A549 (cell line): ENCODE results near the gene HAPLN2. TPM values are rescaled to one million over a fixed set of nuclear protein-coding genes. Genes with fewer than 3 reads are reported as not detected.

ENCODE experiments used
- ATAC-seq, 2 experiments: fragments of 200-7000 bp in 1 of 2; fragments of >200 bp in 1 of 2; cut with Nextera tagmentation in 1 of 2; cut with Tn5 transposase in 1 of 2; 3 replicates each; pipeline versions ENCODE4 v1.8.0 to v1.9.1; 2018 to 2020; ENCODE audit warnings: mild to moderate bottlenecking in 1 of 2, moderate library complexity in 1 of 2
- CTCF ChIA-PET: fragments of 300-600 bp; sonication (Branson Sonifier 250); formaldehyde crosslinking; extraction: SDS; loops from one replicate; lab custom pipeline; 2021; ENCODE audit warnings: antibody characterized with exemption, inconsistent platforms; lab: Yijun Ruan, JAX
- POLR2A ChIA-PET: fragments of 350-600 bp; formaldehyde crosslinking; extraction: SDS; loops from one replicate; lab custom pipeline; 2021; ENCODE audit warnings: antibody characterized with exemption, inconsistent platforms; lab: Yijun Ruan, JAX
- DNase-seq, 2 experiments: peaks; one replicate each; pipeline versions ENCODE4 v3.0.0 to v3.0.0-alpha.2; 2011 to 2016; ENCODE audit warnings: low read depth in 1 of 2, low spot score in 1 of 2
- FAIRE-seq: peaks from 2 replicates; lab custom pipeline; 2011; peaks lifted over from hg19 to GRCh38; lab: Jason Lieb, UNC
- H3K27ac ChIP-seq, 2 experiments: fragments of >200 bp; sonication (Bioruptor Twin); formaldehyde crosslinking; 3 replicates each; pipeline ENCODE4 v1.5.1; 2016 to 2017
- H3K4me1 ChIP-seq: fragments of >200 bp; sonication (Bioruptor Twin); formaldehyde crosslinking; 3 replicates; pipeline ENCODE4 v1.6.1; 2016
- H3K4me2 ChIP-seq: fragments of >200 bp; sonication (Bioruptor Twin); formaldehyde crosslinking; 3 replicates; pipeline ENCODE4 v1.6.1; 2016
- H3K4me3 ChIP-seq: fragments of >200 bp; sonication (Bioruptor Twin); formaldehyde crosslinking; 3 replicates; pipeline ENCODE4 v1.5.1; 2016
- H3K9me3 ChIP-seq: fragments of >200 bp; sonication (Bioruptor Twin); formaldehyde crosslinking; 3 replicates; pipeline ENCODE4 v1.6.1; 2016
- BHLHE40 ChIP-seq: IDR thresholded peaks from 2 replicates; pipeline ENCODE4 v1.6.1; 2012; ENCODE audit warnings: low read depth, low read length, inconsistent platforms
- CBX2 ChIP-seq: fragments of 200-600 bp; sonication (generic); IDR thresholded peaks from 2 replicates; pipeline ENCODE4 v1.6.1; 2016; ENCODE audit warnings: low read depth, mild to moderate bottlenecking, borderline replicate concordance
- CBX8 ChIP-seq: fragments of 200-600 bp; sonication (generic); IDR thresholded peaks from 2 replicates; pipeline ENCODE4 v1.6.1; 2016
- CEBPB ChIP-seq, 2 experiments: fragments of >200 bp in 1 of 2; sonication (Bioruptor Twin) in 1 of 2; formaldehyde crosslinking in 1 of 2; IDR thresholded peaks; 2 replicates each; pipeline ENCODE4 v1.6.1; 2012 to 2016
- EP300 ChIP-seq, 2 experiments: fragments of >200 bp; sonication (Bioruptor Twin); formaldehyde crosslinking; IDR thresholded peaks; 2 replicates in 1 of 2; 3 replicates in 1 of 2; pipeline ENCODE4 v1.6.1; 2016 to 2017
- ESRRA ChIP-seq: fragments of 150-350 bp; IDR thresholded peaks from 2 replicates; pipeline ENCODE4 v1.6.1; 2014; ENCODE audit warnings: mild to moderate bottlenecking, low read length, borderline replicate concordance
- GATA3 ChIP-seq: IDR thresholded peaks from 2 replicates; pipeline ENCODE4 v1.6.1; 2012; ENCODE audit warnings: borderline replicate concordance
- HDAC2 ChIP-seq: fragments of 200-600 bp; sonication (generic); IDR thresholded peaks from 2 replicates; pipeline ENCODE4 v1.6.1; 2016
- HEYL ChIP-seq: fragments of 250-450 bp; sonication (Bioruptor Pico); IDR thresholded peaks from 2 replicates; pipeline ENCODE4 v1.8.0; 2021; ENCODE audit warnings: mild to moderate bottlenecking, moderate library complexity
- HOXA7 ChIP-seq: fragments of 250-450 bp; sonication (Bioruptor Pico); IDR thresholded peaks from 2 replicates; pipeline ENCODE4 v1.5.0; 2020; ENCODE audit warnings: mild to moderate bottlenecking, moderate library complexity
- JUN ChIP-seq, 2 experiments: fragments of >200 bp; sonication (Bioruptor Twin); formaldehyde crosslinking; IDR thresholded peaks; 2 replicates in 1 of 2; 3 replicates in 1 of 2; pipeline ENCODE4 v1.6.1; 2016 to 2017
- JUNB ChIP-seq: fragments of >200 bp; sonication (Bioruptor Twin); formaldehyde crosslinking; IDR thresholded peaks from 2 replicates; pipeline ENCODE4 v1.6.1; 2016
- NFE2L2 ChIP-seq: fragments of 150-350 bp; conservative IDR thresholded peaks from 2 replicates; pipeline ENCODE4 v1.6.1; 2014; ENCODE audit warnings: low read length
- NPAS2 ChIP-seq: fragments of 250-450 bp; sonication (Bioruptor Pico); IDR thresholded peaks from 2 replicates; pipeline ENCODE4 v1.8.0; 2022; ENCODE audit warnings: mild to moderate bottlenecking, moderate library complexity, borderline replicate concordance
- PHF8 ChIP-seq: fragments of 200-600 bp; sonication (generic); IDR thresholded peaks from 2 replicates; pipeline ENCODE4 v1.6.1; 2016; ENCODE audit warnings: low read depth, mild to moderate bottlenecking, antibody characterized with exemption, moderate library complexity, borderline replicate concordance
- POLR2AphosphoS2 ChIP-seq: conservative IDR thresholded peaks from 2 replicates; pipeline ENCODE4 v1.6.1; 2012; ENCODE audit warnings: low read length, improper control_type of control experiment, inconsistent platforms
- RARB ChIP-seq: fragments of 250-450 bp; sonication (Bioruptor Pico); IDR thresholded peaks from 2 replicates; pipeline ENCODE4 v1.8.0; 2021; ENCODE audit warnings: mild to moderate bottlenecking, moderate library complexity
- RCOR1 ChIP-seq: fragments of 150-350 bp; IDR thresholded peaks from 2 replicates; pipeline ENCODE4 v1.6.1; 2014; ENCODE audit warnings: antibody characterized with exemption, low read length, low read depth
- TP53 ChIP-seq: fragments of 250-450 bp; sonication (Bioruptor Pico); IDR thresholded peaks from 2 replicates; pipeline ENCODE4 v1.5.0; 2021; ENCODE audit warnings: mild to moderate bottlenecking, moderate library complexity
- ZC3H11A ChIP-seq: fragments of 450-650 bp; IDR thresholded peaks from 2 replicates; pipeline ENCODE4 v1.6.1; 2014; ENCODE audit warnings: antibody characterized with exemption, mild to moderate bottlenecking
- ZFP36 ChIP-seq: fragments of 450-650 bp; IDR thresholded peaks from 2 replicates; pipeline ENCODE4 v1.6.1; 2014; ENCODE audit warnings: borderline replicate concordance; ENCODE audit not compliant: partially characterized antibody
- ZNF302 ChIP-seq: fragments of 250-450 bp; sonication (Bioruptor Pico); IDR thresholded peaks from 2 replicates; pipeline ENCODE4 v1.9.0; 2021; ENCODE audit warnings: inconsistent platforms, mild to moderate bottlenecking, moderate library complexity
- ZSCAN20 ChIP-seq: fragments of 250-450 bp; sonication (Bioruptor Pico); IDR thresholded peaks from 2 replicates; pipeline ENCODE4 v1.8.0; 2022; ENCODE audit warnings: mild to moderate bottlenecking, moderate library complexity
- whole genome bisulfite sequencing: methylation state at CpG from one replicate; pipeline ENCODE4 v1.1.6; 2017; ENCODE audit errors: missing lambda C conversion rate; 5-methylcytosine and 5-hydroxymethylcytosine counted together
- polyA plus RNA-seq, 4 experiments: library from polyadenylated mRNA; depleted of rRNA in 3 of 4; stranded (reverse); fragments of >200 nt; fragmentation: RNase III in 1 of 4; extraction: RNeasy Plus Mini Kit Qiagen cat#74134 plus additional on column Dnase treatment in 1 of 4; gene quantifications; 2 replicates in 3 of 4; 3 replicates in 1 of 4; pipeline ENCODE4 v1.2.3, GENCODE V29; 2011 to 2017
- TF ChIP-seq, protein P1 (sequence below): fragments of 150-350 bp; IDR thresholded peaks from 2 replicates; pipeline ENCODE4 v1.6.1; 2014; ENCODE audit warnings: low read depth, mild to moderate bottlenecking, low read length
- TF ChIP-seq, protein P2 (sequence below): IDR thresholded peaks from 2 replicates; pipeline ENCODE4 v1.6.1; 2012
- TF ChIP-seq, protein P3 (sequence below): fragments of >200 bp; sonication (Bioruptor Twin); formaldehyde crosslinking; IDR thresholded peaks from 3 replicates; pipeline ENCODE4 v1.6.1; 2016
- TF ChIP-seq, protein P4 (sequence below): fragments of 200-600 bp; sonication (generic); IDR thresholded peaks from 2 replicates; pipeline ENCODE4 v1.6.1; 2016; ENCODE audit warnings: antibody characterized with exemption, mild to moderate bottlenecking, moderate library complexity
- TF ChIP-seq, protein P5 (sequence below): fragments of 250-450 bp; sonication (Bioruptor Pico); IDR thresholded peaks from 2 replicates; pipeline ENCODE4 v1.5.0; 2021; ENCODE audit warnings: mild to moderate bottlenecking, moderate library complexity, borderline replicate concordance
- TF ChIP-seq, protein P6 (sequence below): fragments of 250-450 bp; sonication (Bioruptor Pico); IDR thresholded peaks from 2 replicates; pipeline ENCODE4 v1.5.0; 2020; ENCODE audit warnings: low read depth, mild to moderate bottlenecking, moderate library complexity
- TF ChIP-seq, protein P7 (sequence below): IDR thresholded peaks from 2 replicates; pipeline ENCODE4 v1.6.1; 2012

Gene HAPLN2
- polyA plus RNA-seq, 2 of the 4 experiments (the other 2 are of a cell fraction), result 0.10 to 0.23 TPM

DNA sequence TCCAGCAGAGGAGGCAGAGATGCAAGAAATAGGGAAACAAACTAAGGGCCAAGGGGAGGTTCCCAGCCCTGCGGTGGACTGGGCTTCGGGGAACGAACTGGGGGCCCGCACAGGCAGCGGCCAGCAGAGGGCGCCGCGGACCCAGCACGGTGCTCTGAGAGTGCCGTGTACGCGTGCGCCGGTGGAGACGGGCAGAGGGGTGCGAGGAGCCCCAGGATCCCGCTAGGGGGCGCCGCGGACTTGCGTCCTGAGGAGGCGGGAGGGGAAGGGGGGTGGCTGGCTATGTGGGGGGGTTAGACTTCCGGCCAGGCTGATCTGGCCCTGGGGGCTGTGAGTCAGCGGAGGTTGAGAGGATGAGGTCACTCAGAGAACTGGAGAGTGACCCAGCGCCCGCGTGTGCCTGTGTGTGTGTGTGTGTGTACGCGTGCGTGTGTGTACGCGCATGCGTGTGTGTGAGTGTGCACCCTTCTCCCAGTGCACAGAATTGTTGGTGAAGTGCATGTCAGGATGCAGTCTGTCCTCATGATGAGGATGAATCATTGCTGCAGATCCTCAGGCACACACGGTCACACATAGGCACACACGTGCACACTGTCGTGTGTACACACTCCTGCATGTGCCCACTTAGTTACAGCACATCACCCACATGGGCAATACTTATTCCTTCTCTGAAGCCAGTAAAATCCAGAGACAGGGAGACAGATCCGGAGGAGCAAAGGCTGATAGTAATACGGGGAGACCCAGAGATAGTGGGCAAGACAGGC lies 41.0 kb downstream of the HAPLN2 start:
- H3K27ac ChIP-seq, result peak overlapping the region; percentile 97
- H3K4me1 ChIP-seq, result peaks cover 65% of the 10 kb centered on the region
- peak overlapping the region; percentile 100 for H3K4me2 ChIP-seq
- ATAC-seq (peak; percentile 70 to 83), DNase-seq (peak; percentile 98), FAIRE-seq (no peak)
- H3K9me3 ChIP-seq, result no peaks in the 10 kb centered on the region
- whole genome bisulfite sequencing, result 1% methylated on average over 25 of the region's 38 CpGs
- POLR2A ChIA-PET, result interaction anchor here (1.5 to 1.6 kb wide), 2 partner anchors 29 to 68 kb away, joined by 7 to 10 read pairs; partner anchors contain the start of genes ISG20L2 and METTL25B
- H3K4me3 ChIP-seq, result peak overlapping the region; percentile 77
- CTCF ChIA-PET, result interaction anchor here (0.7 to 15.2 kb wide), 38 partner anchors 10 to 268 kb away, joined by 3 to 402 read pairs (median 4); partner anchors contain the start of genes BCAN, CRABP2, HAPLN2 and LRRC71
- no peak for TF ChIP-seq CBX8
- TF ChIP-seq TP53 (CRISPR knock-in tag), result peak; percentile 89
- TF ChIP-seq GATA3, result peak; percentile 67
- TF ChIP-seq CBX2, result no peak
- TF ChIP-seq, protein P1, sequence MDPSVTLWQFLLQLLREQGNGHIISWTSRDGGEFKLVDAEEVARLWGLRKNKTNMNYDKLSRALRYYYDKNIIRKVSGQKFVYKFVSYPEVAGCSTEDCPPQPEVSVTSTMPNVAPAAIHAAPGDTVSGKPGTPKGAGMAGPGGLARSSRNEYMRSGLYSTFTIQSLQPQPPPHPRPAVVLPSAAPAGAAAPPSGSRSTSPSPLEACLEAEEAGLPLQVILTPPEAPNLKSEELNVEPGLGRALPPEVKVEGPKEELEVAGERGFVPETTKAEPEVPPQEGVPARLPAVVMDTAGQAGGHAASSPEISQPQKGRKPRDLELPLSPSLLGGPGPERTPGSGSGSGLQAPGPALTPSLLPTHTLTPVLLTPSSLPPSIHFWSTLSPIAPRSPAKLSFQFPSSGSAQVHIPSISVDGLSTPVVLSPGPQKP, result no peak
- no peak for TF ChIP-seq CEBPB (IDR thresholded peaks at IDR 0.05)
- peak; percentile 57; the same call in 1 of the 2 replicates for TF ChIP-seq ESRRA
- no peak for TF ChIP-seq HDAC2
- TF ChIP-seq PHF8, result no peak
- TF ChIP-seq RARB (CRISPR knock-in tag), result peak; percentile 24; the same call in 1 of the 2 replicates
- TF ChIP-seq ZSCAN20, result no peak
- no peak for TF ChIP-seq NFE2L2
- TF ChIP-seq NPAS2 (CRISPR knock-in tag), result peak; percentile 72; the same call in 1 of the 2 replicates
- TF ChIP-seq, protein P2, sequence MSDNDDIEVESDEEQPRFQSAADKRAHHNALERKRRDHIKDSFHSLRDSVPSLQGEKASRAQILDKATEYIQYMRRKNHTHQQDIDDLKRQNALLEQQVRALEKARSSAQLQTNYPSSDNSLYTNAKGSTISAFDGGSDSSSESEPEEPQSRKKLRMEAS, result peak; percentile 93
- TF ChIP-seq ZNF302 (CRISPR knock-in tag), result no peak
- TF ChIP-seq HEYL (CRISPR knock-in tag), result no peak
- peak in 1 of 2 experiments; percentile 62; a peak in 2 of 5 replicates for TF ChIP-seq EP300 (IDR thresholded peaks at IDR 0.05)
- TF ChIP-seq, protein P3, sequence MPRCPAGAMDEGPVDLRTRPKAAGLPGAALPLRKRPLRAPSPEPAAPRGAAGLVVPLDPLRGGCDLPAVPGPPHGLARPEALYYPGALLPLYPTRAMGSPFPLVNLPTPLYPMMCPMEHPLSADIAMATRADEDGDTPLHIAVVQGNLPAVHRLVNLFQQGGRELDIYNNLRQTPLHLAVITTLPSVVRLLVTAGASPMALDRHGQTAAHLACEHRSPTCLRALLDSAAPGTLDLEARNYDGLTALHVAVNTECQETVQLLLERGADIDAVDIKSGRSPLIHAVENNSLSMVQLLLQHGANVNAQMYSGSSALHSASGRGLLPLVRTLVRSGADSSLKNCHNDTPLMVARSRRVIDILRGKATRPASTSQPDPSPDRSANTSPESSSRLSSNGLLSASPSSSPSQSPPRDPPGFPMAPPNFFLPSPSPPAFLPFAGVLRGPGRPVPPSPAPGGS, result no peak; the same call in 2 of the 3 replicates
- no peak for TF ChIP-seq RCOR1
- TF ChIP-seq, protein P4, sequence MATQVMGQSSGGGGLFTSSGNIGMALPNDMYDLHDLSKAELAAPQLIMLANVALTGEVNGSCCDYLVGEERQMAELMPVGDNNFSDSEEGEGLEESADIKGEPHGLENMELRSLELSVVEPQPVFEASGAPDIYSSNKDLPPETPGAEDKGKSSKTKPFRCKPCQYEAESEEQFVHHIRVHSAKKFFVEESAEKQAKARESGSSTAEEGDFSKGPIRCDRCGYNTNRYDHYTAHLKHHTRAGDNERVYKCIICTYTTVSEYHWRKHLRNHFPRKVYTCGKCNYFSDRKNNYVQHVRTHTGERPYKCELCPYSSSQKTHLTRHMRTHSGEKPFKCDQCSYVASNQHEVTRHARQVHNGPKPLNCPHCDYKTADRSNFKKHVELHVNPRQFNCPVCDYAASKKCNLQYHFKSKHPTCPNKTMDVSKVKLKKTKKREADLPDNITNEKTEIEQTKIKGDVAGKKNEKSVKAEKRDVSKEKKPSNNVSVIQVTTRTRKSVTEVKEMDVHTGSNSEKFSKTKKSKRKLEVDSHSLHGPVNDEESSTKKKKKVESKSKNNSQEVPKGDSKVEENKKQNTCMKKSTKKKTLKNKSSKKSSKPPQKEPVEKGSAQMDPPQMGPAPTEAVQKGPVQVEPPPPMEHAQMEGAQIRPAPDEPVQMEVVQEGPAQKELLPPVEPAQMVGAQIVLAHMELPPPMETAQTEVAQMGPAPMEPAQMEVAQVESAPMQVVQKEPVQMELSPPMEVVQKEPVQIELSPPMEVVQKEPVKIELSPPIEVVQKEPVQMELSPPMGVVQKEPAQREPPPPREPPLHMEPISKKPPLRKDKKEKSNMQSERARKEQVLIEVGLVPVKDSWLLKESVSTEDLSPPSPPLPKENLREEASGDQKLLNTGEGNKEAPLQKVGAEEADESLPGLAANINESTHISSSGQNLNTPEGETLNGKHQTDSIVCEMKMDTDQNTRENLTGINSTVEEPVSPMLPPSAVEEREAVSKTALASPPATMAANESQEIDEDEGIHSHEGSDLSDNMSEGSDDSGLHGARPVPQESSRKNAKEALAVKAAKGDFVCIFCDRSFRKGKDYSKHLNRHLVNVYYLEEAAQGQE, result no peak
- TF ChIP-seq BHLHE40, result peak; percentile 86
- no peak for TF ChIP-seq ZFP36
- TF ChIP-seq JUNB, result peak; percentile 71
- TF ChIP-seq POLR2AphosphoS2, result 0 out of 2 replicates have a peak, but pooled peaks have one; percentile 74
- TF ChIP-seq HOXA7 (CRISPR knock-in tag), result peak; percentile 87; the same call in 1 of the 2 replicates
- TF ChIP-seq, protein P5, sequence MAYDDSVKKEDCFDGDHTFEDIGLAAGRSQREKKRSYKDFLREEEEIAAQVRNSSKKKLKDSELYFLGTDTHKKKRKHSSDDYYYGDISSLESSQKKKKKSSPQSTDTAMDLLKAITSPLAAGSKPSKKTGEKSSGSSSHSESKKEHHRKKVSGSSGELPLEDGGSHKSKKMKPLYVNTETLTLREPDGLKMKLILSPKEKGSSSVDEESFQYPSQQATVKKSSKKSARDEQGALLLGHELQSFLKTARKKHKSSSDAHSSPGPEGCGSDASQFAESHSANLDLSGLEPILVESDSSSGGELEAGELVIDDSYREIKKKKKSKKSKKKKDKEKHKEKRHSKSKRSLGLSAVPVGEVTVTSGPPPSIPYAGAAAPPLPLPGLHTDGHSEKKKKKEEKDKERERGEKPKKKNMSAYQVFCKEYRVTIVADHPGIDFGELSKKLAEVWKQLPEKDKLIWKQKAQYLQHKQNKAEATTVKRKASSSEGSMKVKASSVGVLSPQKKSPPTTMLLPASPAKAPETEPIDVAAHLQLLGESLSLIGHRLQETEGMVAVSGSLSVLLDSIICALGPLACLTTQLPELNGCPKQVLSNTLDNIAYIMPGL (CRISPR knock-in tag), result no peak
- no peak for TF ChIP-seq ZC3H11A
- TF ChIP-seq, protein P6, sequence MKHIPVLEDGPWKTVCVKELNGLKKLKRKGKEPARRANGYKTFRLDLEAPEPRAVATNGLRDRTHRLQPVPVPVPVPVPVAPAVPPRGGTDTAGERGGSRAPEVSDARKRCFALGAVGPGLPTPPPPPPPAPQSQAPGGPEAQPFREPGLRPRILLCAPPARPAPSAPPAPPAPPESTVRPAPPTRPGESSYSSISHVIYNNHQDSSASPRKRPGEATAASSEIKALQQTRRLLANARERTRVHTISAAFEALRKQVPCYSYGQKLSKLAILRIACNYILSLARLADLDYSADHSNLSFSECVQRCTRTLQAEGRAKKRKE (CRISPR knock-in tag), result no peak
- peak; percentile 72 to 96; a peak in 4 of 5 replicates for TF ChIP-seq JUN (IDR thresholded peaks at IDR 0.05)
- TF ChIP-seq, protein P7, sequence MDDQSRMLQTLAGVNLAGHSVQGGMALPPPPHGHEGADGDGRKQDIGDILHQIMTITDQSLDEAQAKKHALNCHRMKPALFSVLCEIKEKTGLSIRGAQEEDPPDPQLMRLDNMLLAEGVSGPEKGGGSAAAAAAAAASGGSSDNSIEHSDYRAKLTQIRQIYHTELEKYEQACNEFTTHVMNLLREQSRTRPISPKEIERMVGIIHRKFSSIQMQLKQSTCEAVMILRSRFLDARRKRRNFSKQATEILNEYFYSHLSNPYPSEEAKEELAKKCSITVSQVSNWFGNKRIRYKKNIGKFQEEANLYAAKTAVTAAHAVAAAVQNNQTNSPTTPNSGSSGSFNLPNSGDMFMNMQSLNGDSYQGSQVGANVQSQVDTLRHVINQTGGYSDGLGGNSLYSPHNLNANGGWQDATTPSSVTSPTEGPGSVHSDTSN, result no peak
